ENCODE measurements around the gene DRG2.

DRG2 gene

DNA sequence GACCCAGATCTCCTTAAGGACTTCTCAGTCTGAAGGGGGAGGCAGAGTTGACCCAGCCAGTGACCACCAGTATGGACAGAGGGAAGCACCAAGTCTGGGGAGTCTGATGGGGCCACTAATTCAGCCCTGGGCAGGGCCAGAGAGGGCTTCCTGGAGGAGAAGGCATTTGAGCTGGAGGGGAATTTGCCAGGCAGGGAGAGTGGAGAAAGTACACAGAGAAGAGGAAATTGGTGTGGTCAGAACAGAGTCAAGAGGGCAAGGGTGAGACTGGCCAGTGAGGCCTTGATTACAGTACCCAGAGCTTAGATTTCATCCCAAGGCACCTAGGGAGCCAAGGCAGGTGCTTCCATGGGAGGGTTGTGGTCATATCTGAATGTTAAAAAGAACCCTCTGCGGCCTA, 57.1 kb downstream of the DRG2 start:
- no peak for DNase-seq

DNA sequence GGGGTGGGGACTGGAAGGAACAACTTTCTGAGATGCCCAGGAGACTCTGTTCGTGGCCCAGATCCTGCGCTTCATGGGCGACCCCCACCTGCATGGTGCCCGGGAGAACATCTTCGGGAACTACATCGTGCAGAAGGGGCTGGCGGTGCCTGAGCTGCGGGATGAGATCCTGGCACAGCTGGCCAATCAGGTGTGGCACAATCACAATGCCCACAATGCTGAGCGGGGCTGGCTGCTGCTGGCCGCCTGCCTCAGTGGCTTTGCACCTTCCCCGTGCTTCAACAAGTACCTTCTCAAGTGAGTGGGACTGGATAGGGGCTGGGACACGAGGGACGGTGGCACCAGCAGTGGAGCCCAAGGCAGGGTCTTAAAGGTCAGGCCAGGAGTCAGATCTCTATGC, 58.1 kb downstream of the DRG2 start:
- no peak for DNase-seq

DNA sequence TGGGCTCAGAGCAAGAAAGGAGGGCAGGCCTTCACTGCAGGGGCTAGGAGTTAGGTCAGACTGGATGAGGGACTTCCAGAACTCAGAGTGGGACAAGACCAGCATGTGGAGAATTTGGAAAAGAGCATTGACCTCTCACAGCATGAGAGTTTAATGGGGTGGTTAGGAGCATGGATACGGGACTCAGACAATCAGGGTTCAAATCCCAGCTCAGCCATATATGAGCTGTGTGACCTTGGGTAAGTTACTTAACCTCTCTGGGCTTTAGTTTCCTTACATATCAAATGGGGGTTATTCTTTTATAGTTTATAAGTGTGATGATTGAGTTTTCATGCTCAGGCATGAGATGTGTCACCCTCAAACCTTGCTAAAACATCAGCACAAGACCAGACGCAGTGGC, 58.5 kb downstream of the DRG2 start:
- no peak for DNase-seq

- DNase-seq = no peak
These were observed 59.2 kb downstream of the DRG2 start for GRCh38 chr17:18146980-18147379.

DNA sequence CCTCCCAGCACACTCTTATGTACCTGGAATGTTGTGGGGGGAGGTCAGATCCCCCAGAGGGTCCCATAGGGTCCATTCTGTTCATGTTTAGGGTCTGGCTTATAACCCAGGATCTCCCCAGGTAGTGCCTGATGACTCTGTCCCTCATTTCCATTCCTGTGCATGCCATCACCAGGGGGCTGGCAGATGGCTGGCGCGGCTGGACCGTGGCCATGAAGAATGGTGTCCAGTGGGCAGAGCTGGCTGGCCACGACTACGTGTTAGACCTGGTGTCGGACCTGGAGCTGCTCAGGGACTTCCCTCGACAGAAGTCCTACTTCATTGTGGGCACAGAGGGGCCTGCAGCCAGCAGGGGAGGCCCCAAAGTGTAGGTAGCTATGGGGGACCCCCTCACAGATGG, 60.8 kb downstream of the DRG2 start:
- no peak for DNase-seq

DNA sequence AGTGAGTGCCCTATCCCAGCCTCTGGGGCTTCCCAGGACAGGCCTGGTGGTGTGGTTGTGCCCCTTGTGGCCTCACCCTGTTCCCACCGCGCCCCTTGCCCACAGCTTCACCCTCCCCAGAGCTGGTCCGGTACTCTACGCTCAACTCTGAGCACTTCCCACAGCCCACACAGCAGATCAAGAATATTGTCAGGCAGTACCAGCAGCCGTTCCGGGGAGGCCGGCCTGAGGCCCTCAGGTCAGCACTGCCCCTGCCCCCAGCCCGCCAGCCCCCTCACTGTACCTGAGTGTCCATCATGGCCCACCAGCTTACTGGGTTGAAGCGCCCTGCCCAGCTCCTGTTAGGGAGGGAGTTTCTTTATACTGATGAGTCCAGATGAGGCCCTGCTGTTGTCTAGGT, 63.5 kb downstream of the DRG2 start:
- DNase-seq = no peak

- no peak for DNase-seq
These were observed 67.4 kb downstream of the DRG2 start for GRCh38 chr17:18155179-18155578.

GRCh38 chr17:18156171-18156975, 68.6 kb downstream of the DRG2 start:
- no peak for DNase-seq

DNA sequence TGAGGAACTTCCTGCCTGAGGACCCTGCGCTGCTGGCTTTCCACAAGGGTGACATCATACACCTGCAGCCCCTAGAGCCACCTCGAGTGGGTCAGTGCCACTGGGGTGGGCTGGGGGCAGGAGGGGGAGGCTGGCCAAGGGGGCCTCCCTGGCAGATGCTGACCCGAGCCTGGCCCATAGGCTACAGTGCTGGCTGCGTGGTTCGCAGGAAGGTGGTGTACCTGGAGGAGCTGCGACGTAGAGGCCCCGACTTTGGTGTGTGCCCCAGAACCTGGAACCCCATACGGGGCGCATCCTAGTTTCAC, 69.2 kb downstream of the DRG2 start:
- no peak for DNase-seq

Measured in NCI-H510A (cell line).